Frontal cortex (tissue), 4 donors: ENCODE measurements around the gene BAHD1. TPM values are rescaled to one million over a fixed set of nuclear protein-coding genes. Genes with fewer than 3 reads are reported as not detected.

ENCODE experiments used
- DNase-seq, 2 donors: peaks; one replicate each; pipeline ENCODE4 v3.0.0; 2012; ENCODE audit warnings: low spot score in 2 of 2
- FAIRE-seq: peaks from 2 replicates; lab custom pipeline; 2012; peaks lifted over from hg19 to GRCh38; lab: Jason Lieb, UNC
- total RNA-seq: library from RNA; depleted of rRNA; stranded (reverse); fragments of >200 nt; gene quantifications from one replicate; pipeline ENCODE4 v1.2.3, GENCODE V29; 2014
- donor health status: control.
- donor health status: control.
- donor health status: control.

Gene BAHD1
- total RNA-seq, 1 donor from 2014 or later: 7.3 TPM

GRCh38 chr15:40486066-40486770 is 45.5 kb downstream of the BAHD1 start:
- DNase-seq: no peak
- no peak for FAIRE-seq

- DNase-seq (no peak), FAIRE-seq (no peak)
These were observed 47.3 kb downstream of the BAHD1 start for GRCh38 chr15:40487816-40488682.

GRCh38 chr15:40489274-40490175 is 48.8 kb downstream of the BAHD1 start:
- no peak for DNase-seq
- FAIRE-seq: no peak

- DNase-seq (no peak), FAIRE-seq (no peak)
These were observed 52.5 kb downstream of the BAHD1 start for GRCh38 chr15:40493089-40493840.

- no peak for FAIRE-seq
- no peak for DNase-seq
These were observed 54.8 kb downstream of the BAHD1 start for GRCh38 chr15:40495516-40495915.

GRCh38 chr15:40498418-40498817 is 57.7 kb downstream of the BAHD1 start:
- FAIRE-seq: no peak
- no peak for DNase-seq

GRCh38 chr15:40498891-40499290 is 58.1 kb downstream of the BAHD1 start:
- DNase-seq (no peak), FAIRE-seq (no peak)

- DNase-seq (no peak), FAIRE-seq (no peak)
These were observed 59.2 kb downstream of the BAHD1 start for GRCh38 chr15:40499931-40500330.

GRCh38 chr15:40500568-40501330 is 60.0 kb downstream of the BAHD1 start:
- DNase-seq (no peak), FAIRE-seq (no peak)

GRCh38 chr15:40501487-40501886 is 60.7 kb downstream of the BAHD1 start:
- DNase-seq (no peak), FAIRE-seq (no peak)

GRCh38 chr15:40506964-40507571 is 66.3 kb downstream of the BAHD1 start:
- DNase-seq (peak; percentile 60 to 80), FAIRE-seq (no peak)

GRCh38 chr15:40508216-40508615 is 67.5 kb downstream of the BAHD1 start:
- FAIRE-seq: no peak
- DNase-seq: no peak

- DNase-seq (no peak), FAIRE-seq (no peak)
These were observed 69.4 kb downstream of the BAHD1 start for GRCh38 chr15:40510201-40510600.

- DNase-seq (peak; percentile 24 to 31), FAIRE-seq (no peak)
These were observed 70.3 kb downstream of the BAHD1 start for GRCh38 chr15:40511093-40511471.

GRCh38 chr15:40511472-40512133 is 70.8 kb downstream of the BAHD1 start:
- DNase-seq (peak; percentile 63 to 71), FAIRE-seq (no peak)

GRCh38 chr15:40512440-40512839 is 71.7 kb downstream of the BAHD1 start:
- no peak for FAIRE-seq

GRCh38 chr15:40513609-40514008 is 72.9 kb downstream of the BAHD1 start:
- DNase-seq: no peak
- no peak for FAIRE-seq

More at GRCh38 chr15:40512440-40512839, 71.7 kb downstream of the BAHD1 start:
- no peak for DNase-seq

GRCh38 chr15:40516322-40516721 is 75.6 kb downstream of the BAHD1 start:
- DNase-seq (no peak), FAIRE-seq (no peak)
